Measurements from ENCODE around the gene PTPRD. TPM values are rescaled to one million over a fixed set of nuclear protein-coding genes. Genes with fewer than 3 reads are reported as not detected.

Gene PTPRD
- total RNA-seq, 1 donor from 2014 or later: 139 TPM

DNA sequence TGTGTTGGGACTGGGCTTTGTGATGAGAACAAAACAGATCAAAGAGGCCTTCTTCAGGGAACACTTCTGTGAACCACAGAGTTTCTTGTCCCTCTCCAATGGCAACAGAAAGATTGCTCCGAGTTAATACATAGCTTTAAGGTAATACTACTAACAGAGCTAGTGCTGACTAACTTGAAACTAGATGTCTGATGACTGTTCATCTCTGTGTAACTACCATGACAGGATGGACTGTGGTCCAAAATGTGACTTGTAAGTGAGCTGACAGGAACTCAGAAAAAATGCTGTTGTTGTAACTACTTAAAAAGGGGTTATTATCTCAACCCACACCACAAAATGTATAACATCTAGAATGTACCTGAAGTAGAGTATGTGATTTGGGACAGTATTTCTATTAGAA is 2183.0 kb downstream of the PTPRD start:
- Mint-ChIP-seq H3K27ac (ENCODE audit: unreplicated experiment) (no peak overlapping the region), H3K27me3 (ENCODE audit: low read depth) (no peaks in the 10 kb centered on the region), H3K36me3 (ENCODE audit: low read depth) (peaks cover 5% of the 10 kb centered on the region), H3K4me3 (no peak overlapping the region), H3K4me1 (peaks cover 6% of the 10 kb centered on the region), H3K9me3 (no peaks in the 10 kb centered on the region)
- no peak for TF ChIP-seq CTCF (conservative IDR thresholded peaks at IDR 0.05)
- DNase-seq (ENCODE audit: low read depth, low spot score): no peak

GRCh38 chr9:8429157-8429556 is 2183.6 kb downstream of the PTPRD start:
- no peak for TF ChIP-seq CTCF (conservative IDR thresholded peaks at IDR 0.05)
- peaks cover 6% of the 10 kb centered on the region for H3K4me1 Mint-ChIP-seq
- no peak for DNase-seq (ENCODE audit: low read depth, low spot score)
- no peaks in the 10 kb centered on the region for H3K27me3 Mint-ChIP-seq (ENCODE audit: low read depth)
- H3K27ac Mint-ChIP-seq (ENCODE audit: unreplicated experiment): no peak overlapping the region
- no peak overlapping the region for H3K4me3 Mint-ChIP-seq
- peaks cover 5% of the 10 kb centered on the region for H3K36me3 Mint-ChIP-seq (ENCODE audit: low read depth)
- H3K9me3 Mint-ChIP-seq: no peaks in the 10 kb centered on the region

DNA sequence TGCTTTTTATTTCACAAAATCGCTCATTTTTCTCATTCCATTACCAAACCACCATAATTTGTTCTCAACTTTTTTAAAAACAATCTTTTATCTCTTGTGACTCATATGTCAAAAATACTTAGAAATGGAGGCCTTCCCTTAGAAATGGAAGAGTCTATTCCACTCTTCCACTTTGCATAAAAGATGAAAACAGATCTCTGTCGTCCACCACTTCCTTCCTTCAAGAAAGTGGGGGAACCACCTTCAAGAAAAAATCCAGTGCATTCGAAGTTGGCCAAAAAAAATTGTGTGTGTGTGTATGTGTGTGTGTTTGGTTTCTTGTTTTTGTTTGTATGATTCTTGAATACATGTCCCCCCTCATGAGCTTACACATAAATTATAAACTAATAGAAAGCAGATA is 2184.4 kb downstream of the PTPRD start:
- no peak overlapping the region for H3K27ac Mint-ChIP-seq (ENCODE audit: unreplicated experiment)
- no peaks in the 10 kb centered on the region for H3K27me3 Mint-ChIP-seq (ENCODE audit: low read depth)
- H3K4me1 Mint-ChIP-seq: peaks cover 6% of the 10 kb centered on the region
- H3K36me3 Mint-ChIP-seq (ENCODE audit: low read depth): peaks cover 5% of the 10 kb centered on the region
- H3K4me3 Mint-ChIP-seq: no peak overlapping the region
- no peak for TF ChIP-seq CTCF (conservative IDR thresholded peaks at IDR 0.05)
- H3K9me3 Mint-ChIP-seq: no peaks in the 10 kb centered on the region
- no peak for DNase-seq (ENCODE audit: low read depth, low spot score)

- H3K9me3 Mint-ChIP-seq: peaks cover 2% of the 10 kb centered on the region
- H3K4me1 Mint-ChIP-seq: peaks cover 6% of the 10 kb centered on the region
- no peak overlapping the region for H3K4me3 Mint-ChIP-seq
- DNase-seq (ENCODE audit: low read depth, low spot score): no peak
- H3K27me3 Mint-ChIP-seq (ENCODE audit: low read depth): no peaks in the 10 kb centered on the region
- TF ChIP-seq CTCF (conservative IDR thresholded peaks at IDR 0.05): no peak
- H3K27ac Mint-ChIP-seq (ENCODE audit: unreplicated experiment): no peak overlapping the region
- peaks cover 7% of the 10 kb centered on the region for H3K36me3 Mint-ChIP-seq (ENCODE audit: low read depth)
Measured at GRCh38 chr9:8424786-8425410, 2187.9 kb downstream of the PTPRD start.

DNA sequence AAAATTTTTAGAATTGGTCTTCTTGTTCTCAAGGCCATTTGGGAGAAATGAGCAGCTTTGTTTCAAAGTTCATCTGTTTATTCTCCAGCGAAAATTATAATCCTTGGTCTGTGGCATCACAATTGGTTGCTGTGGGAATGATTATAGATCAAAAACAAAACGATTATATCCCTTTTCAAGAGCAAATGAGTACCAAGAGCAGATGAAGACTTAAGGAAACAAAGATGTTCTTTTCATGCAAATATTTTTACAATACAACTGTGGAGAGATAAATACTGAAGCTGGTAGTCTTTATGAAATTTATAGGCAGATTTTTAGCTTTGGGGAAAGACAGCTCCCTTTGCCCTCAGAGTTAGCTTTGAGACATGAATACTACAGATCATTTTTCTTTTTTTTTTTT is 2192.4 kb downstream of the PTPRD start:
- H3K36me3 Mint-ChIP-seq (ENCODE audit: low read depth): peaks cover 5% of the 10 kb centered on the region
- H3K9me3 Mint-ChIP-seq: peaks cover 2% of the 10 kb centered on the region
- no peak overlapping the region for H3K4me3 Mint-ChIP-seq
- H3K27ac Mint-ChIP-seq (ENCODE audit: unreplicated experiment): no peak overlapping the region
- no peak for DNase-seq (ENCODE audit: low read depth, low spot score)
- no peaks in the 10 kb centered on the region for H3K27me3 Mint-ChIP-seq (ENCODE audit: low read depth)
- H3K4me1 Mint-ChIP-seq: no peaks in the 10 kb centered on the region
- TF ChIP-seq CTCF (conservative IDR thresholded peaks at IDR 0.05): no peak

All from neural crest cell (in vitro differentiated cells).